K562 (cell line): Measurements from ENCODE around the gene PHETA2. TPM values are rescaled to one million over a fixed set of nuclear protein-coding genes. Genes with fewer than 3 reads are reported as not detected.
A peak's percentile ranks its signal among the peaks of the same experiment; 100 is the strongest.

ENCODE experiments used
- ATF6 ChIP-seq: sonication (generic); formaldehyde crosslinking; IDR thresholded peaks from 2 replicates; pipeline ENCODE4 v1.4.0; 2020; ENCODE audit warnings: mild to moderate bottlenecking, missing genetic modification reagents
- FIP1L1 ChIP-seq: fragments of 200-400 bp; formaldehyde crosslinking; IDR thresholded peaks from 2 replicates; pipeline ENCODE4 v1.6.1; 2018; ENCODE audit warnings: mild to moderate bottlenecking, low read depth, low read length; ENCODE audit not compliant: poor library complexity, severe bottlenecking
- GATAD2A ChIP-seq: fragments of 450-650 bp; IDR thresholded peaks from 2 replicates; pipeline ENCODE4 v1.6.1; 2017
- MEF2D ChIP-seq: conservative IDR thresholded peaks from 2 replicates; pipeline ENCODE4 v1.6.1; 2016; ENCODE audit warnings: low read depth, missing genetic modification characterization, missing compliant biosample characterization
- MEIS2 ChIP-seq: fragments of 450-650 bp; IDR thresholded peaks from 2 replicates; pipeline ENCODE4 v1.6.1; 2014; ENCODE audit warnings: mild to moderate bottlenecking; ENCODE audit not compliant: partially characterized antibody
- NCOR1 ChIP-seq: fragments of 450-650 bp; IDR thresholded peaks from 2 replicates; pipeline ENCODE4 v1.6.1; 2016; ENCODE audit warnings: mild to moderate bottlenecking, moderate library complexity
- NR2C2 ChIP-seq, 2 experiments: fragments of 200-800 bp in 1 of 2; sonication (Bioruptor generic) in 1 of 2; sonication (generic) in 1 of 2; formaldehyde crosslinking in 1 of 2; IDR thresholded peaks; 2 replicates each; pipeline versions ENCODE4 v1.6.1 to v1.8.0; 2016 to 2022; ENCODE audit warnings: mild to moderate bottlenecking in 1 of 2, missing compliant biosample characterization in 1 of 2, missing genetic modification characterization in 1 of 2, missing genetic modification reagents in 1 of 2
- RBM14 ChIP-seq: fragments of 200-400 bp; formaldehyde crosslinking; IDR thresholded peaks from 2 replicates; pipeline ENCODE4 v1.6.1; 2018; ENCODE audit warnings: low read depth, mild to moderate bottlenecking, low read length, moderate library complexity, borderline replicate concordance; ENCODE audit not compliant: insufficient read depth
- STAT5B ChIP-seq: fragments of 250-450 bp; sonication (Bioruptor Pico); IDR thresholded peaks from 2 replicates; pipeline ENCODE4 v1.8.0; 2021; ENCODE audit warnings: mild to moderate bottlenecking, inconsistent platforms
- ZNF277 ChIP-seq: fragments of 250-450 bp; sonication (Bioruptor Pico); IDR thresholded peaks from 2 replicates; pipeline ENCODE4 v1.8.0; 2022; ENCODE audit warnings: inconsistent platforms, mild to moderate bottlenecking, moderate library complexity, borderline replicate concordance
- ZNF408 ChIP-seq: fragments of 250-450 bp; sonication (Bioruptor Pico); IDR thresholded peaks from 2 replicates; pipeline ENCODE4 v1.4.0; 2020; ENCODE audit warnings: low read depth, mild to moderate bottlenecking, moderate library complexity
- ZNF592 ChIP-seq: fragments of 450-650 bp; IDR thresholded peaks from 2 replicates; pipeline ENCODE4 v1.6.1; 2017; ENCODE audit warnings: antibody characterized with exemption, mild to moderate bottlenecking
- polyA plus RNA-seq, 8 experiments: library from polyadenylated mRNA; depleted of rRNA in 4 of 8; stranded (reverse) in 5 of 8; unstranded in 3 of 8; fragments of >200 nt; fragmentation: Nextera tagmentation in 2 of 8; fragmentation: Illumina TruSeq in 1 of 8; extraction: Ambion mirVana in 2 of 8; extraction: Trizol in 1 of 8; gene quantifications; 2 replicates each; pipeline versions ENCODE4 v1.2.1 to v1.2.3, GENCODE V29; 2011 to 2014; ENCODE audit warnings: inconsistent platforms in 1 of 8, missing spikeins in 1 of 8
- total RNA-seq, 7 experiments: library from RNA; depleted of rRNA in 6 of 7; stranded (reverse); fragments of >200 nt in 6 of 7; fragmentation: Illumina TruSeq in 2 of 7; extraction: Trizol in 2 of 7; gene quantifications; 2 replicates each; pipeline versions ENCODE4 v1.2.1 to v1.2.3, GENCODE V29; 2011 to 2021; ENCODE audit warnings: low replicate concordance in 1 of 7
- TF ChIP-seq, protein P1 (sequence below): sonication (generic); formaldehyde crosslinking; IDR thresholded peaks from 2 replicates; pipeline ENCODE4 v1.8.1; 2023; ENCODE audit warnings: missing genetic modification reagents, mild to moderate bottlenecking, borderline replicate concordance

The PHETA2 gene
- total and polyA plus RNA-seq, 9 of the 15 experiments (the other 6 are each of a cell fraction or from before 2014, with no cell fraction given), result 0.07 to 0.22 (median 0.08) TPM; not detected in 5

DNA sequence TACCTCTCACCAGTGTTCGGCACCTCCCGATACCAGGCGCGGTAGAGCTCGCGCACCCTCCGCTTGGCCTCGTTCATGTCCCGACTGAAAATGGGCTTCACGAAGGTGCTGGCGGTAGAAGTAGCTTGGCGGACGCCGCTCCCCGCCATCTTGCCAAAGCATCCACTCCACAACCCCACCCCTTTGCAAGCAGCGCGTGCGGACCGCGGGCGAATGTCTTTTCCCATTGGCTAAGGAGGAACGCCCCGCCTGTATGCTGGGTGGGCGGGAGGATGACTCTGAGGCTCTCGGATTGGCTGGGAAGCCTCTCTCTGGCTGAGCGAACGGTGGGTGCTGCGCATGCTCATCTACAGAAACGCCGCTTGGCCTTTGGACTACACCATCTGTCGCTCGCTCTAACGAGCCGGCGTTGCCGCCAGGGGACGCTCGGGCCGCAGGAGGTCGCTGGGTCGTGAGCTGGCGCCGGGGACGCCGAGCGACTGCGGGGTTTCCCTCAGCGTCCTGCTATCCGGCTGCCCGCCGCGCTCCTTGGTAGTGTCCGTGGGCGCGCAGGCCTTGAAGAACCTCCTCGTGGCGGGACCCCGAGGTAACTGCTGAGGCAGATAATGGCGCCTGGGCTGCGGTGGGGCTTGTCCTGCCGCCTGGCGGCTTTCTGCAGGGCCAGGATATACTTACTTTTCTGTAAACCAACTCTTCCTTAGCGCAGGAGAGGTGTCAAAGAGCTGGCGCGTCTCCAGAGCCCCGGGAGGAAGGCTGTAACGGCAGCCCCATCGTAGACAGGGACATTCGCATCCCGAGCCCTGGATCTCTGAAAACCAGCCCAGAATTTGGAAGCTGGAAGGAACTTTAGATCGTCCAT is 16.8 kb downstream of the PHETA2 start, which contains the start of gene NDUFA6 (continued):
- no peak for TF ChIP-seq STAT5B
- no peak for TF ChIP-seq ZNF277 (CRISPR knock-in tag)
- TF ChIP-seq MEIS2, result peak; percentile 89
- peak; percentile 93; the same call in 1 of the 2 replicates for TF ChIP-seq ATF6 (CRISPR knock-in tag)
- TF ChIP-seq ZNF408 (CRISPR knock-in tag), result no peak
- TF ChIP-seq GATAD2A, result no peak
- TF ChIP-seq FIP1L1, result peak; percentile 21
- TF ChIP-seq NR2C2 (CRISPR knock-in tag; IDR thresholded peaks at IDR 0.05), result no peak
- peak; percentile 73 for TF ChIP-seq NR2C2 (tag; IDR thresholded peaks at IDR 0.05)
- no peak for TF ChIP-seq RBM14
- no peak for TF ChIP-seq NCOR1
- peak; percentile 25; the same call in 1 of the 2 replicates for TF ChIP-seq ZNF592
- no peak for TF ChIP-seq MEF2D
- TF ChIP-seq, protein P1, sequence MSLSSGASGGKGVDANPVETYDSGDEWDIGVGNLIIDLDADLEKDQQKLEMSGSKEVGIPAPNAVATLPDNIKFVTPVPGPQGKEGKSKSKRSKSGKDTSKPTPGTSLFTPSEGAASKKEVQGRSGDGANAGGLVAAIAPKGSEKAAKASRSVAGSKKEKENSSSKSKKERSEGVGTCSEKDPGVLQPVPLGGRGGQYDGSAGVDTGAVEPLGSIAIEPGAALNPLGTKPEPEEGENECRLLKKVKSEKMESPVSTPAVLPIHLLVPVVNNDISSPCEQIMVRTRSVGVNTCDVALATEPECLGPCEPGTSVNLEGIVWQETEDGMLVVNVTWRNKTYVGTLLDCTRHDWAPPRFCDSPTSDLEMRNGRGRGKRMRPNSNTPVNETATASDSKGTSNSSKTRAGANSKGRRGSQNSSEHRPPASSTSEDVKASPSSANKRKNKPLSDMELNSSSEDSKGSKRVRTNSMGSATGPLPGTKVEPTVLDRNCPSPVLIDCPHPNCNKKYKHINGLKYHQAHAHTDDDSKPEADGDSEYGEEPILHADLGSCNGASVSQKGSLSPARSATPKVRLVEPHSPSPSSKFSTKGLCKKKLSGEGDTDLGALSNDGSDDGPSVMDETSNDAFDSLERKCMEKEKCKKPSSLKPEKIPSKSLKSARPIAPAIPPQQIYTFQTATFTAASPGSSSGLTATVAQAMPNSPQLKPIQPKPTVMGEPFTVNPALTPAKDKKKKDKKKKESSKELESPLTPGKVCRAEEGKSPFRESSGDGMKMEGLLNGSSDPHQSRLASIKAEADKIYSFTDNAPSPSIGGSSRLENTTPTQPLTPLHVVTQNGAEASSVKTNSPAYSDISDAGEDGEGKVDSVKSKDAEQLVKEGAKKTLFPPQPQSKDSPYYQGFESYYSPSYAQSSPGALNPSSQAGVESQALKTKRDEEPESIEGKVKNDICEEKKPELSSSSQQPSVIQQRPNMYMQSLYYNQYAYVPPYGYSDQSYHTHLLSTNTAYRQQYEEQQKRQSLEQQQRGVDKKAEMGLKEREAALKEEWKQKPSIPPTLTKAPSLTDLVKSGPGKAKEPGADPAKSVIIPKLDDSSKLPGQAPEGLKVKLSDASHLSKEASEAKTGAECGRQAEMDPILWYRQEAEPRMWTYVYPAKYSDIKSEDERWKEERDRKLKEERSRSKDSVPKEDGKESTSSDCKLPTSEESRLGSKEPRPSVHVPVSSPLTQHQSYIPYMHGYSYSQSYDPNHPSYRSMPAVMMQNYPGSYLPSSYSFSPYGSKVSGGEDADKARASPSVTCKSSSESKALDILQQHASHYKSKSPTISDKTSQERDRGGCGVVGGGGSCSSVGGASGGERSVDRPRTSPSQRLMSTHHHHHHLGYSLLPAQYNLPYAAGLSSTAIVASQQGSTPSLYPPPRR, result no peak; the same call in 1 of the 2 replicates
